IPS-NIHi7 (cell line): ENCODE data around the gene ADGRD1.
"Not testable (repeated sequence)": the region's sequence is repeated elsewhere in the genome, so short reads cannot be mapped to it uniquely, and the experiment has no call there.

Source experiments
- DNase-seq: peaks from one replicate; pipeline ENCODE4 v3.0.0; 2012; ENCODE audit warnings: mixed read lengths; ENCODE audit errors: extremely low spot score

ADGRD1 gene

GRCh38 chr12:130937546-130937945 lies 16.2 kb upstream of the ADGRD1 start:
- not testable (repeated sequence) for DNase-seq

GRCh38 chr12:130938186-130938585 lies 15.5 kb upstream of the ADGRD1 start:
- DNase-seq = no peak

- no peak for DNase-seq
Observed at GRCh38 chr12:130944878-130945277, 8.8 kb upstream of the ADGRD1 start.

DNA sequence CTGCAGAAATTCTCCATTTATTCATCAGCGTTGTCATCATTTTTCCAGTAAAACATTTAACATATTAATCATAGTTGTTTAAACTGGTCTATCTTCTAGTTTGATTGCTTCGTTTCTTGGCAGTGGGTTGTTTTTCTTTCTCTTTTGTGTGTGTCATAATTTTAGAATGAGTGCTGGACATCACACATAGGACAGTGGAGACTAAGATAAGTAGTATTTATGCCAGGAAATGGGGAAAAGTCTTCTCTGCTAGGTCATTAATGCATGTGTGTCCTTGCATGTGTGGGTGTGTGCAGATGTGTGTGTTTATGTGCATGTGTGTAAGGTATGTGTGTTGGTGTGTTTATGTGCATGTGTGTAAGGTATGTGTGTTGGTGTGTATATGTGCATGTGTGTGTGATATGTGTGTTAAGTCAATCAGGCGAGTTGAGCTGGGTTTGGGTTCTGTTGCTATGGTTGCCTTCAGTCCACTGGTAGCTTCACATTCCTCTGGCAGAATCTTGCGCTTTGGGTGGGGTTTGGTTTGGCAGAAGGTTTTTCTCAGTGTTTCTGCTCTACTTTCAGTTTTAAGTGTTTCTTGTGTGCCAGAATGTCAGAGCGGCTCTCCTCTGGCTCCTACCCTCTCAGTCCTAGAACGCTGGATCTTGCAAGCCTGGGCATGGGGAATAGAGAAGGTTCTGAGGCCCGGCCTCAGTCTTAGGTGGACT lies 7.8 kb upstream of the ADGRD1 start:
- no peak for DNase-seq

DNA sequence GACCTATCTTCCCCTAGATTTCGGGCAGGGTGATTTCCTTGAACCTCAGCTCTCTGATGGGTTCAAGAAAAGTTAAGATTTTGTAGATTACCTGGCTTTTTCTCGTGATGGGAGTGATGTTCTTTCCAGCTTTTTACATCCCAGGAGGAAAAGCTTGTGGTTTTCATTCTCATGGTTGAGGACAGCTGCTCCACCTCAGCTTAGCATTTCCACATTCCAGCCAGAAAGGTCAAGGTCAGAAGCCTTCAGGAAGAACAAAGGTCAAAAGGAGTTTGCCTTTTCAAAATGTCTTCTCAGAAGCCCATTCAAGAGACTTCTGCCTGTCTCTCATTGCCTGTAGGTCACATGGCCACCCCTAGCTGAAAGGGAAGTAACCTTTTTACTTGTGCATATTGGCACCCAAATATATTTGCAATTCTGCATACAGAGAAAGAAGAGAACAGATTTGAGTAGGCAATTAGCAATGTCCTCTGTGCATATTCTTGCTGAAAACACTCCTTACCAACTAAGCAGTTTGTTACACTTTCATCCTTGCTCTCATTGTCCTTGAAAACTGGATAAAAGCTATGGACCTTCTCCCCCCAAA lies 6.6 kb upstream of the ADGRD1 start:
- DNase-seq = no peak

- no peak for DNase-seq
Observed at GRCh38 chr12:130948136-130948535, 5.6 kb upstream of the ADGRD1 start.

GRCh38 chr12:130948751-130949150 lies 5.0 kb upstream of the ADGRD1 start:
- no peak for DNase-seq

DNA sequence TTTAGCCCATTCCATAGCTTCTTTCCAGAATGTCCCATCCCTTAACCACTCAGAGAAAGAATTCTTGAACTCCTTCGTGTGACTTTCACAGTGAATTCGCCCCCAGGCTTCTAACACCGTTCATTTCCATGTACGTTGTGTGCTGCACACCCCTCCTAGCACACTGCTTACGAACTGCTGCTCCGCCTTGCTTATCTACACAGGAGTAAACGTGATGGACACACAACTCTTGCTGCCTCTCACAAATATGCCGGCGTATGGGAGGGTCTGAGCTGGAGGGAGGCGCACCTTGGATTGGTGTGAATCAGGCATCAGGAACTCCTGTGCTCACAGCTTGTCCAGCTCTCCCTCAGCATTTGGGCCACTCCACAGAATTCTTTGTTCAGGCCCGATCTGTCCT lies 3.9 kb upstream of the ADGRD1 start:
- no peak for DNase-seq

DNA sequence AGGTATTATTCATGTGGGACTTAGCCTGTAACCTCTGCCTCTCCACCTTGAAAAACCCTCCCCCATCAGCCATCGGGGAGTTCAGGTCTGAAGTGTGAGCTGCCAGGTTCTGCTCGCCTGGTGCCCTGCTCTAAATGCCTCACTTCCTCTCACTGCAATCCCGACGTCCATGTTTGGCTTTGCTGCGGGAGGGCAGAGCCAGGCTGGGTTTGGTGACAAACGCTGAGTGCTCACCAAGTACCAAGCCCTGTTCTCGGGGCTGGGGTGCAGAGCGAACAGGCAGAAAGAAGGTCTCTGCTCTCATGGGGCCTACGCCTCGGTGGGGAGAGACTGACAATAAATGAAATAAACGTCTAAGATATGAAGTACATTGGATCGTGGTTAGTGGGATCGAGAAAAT lies 2.1 kb upstream of the ADGRD1 start:
- no peak for DNase-seq

DNA sequence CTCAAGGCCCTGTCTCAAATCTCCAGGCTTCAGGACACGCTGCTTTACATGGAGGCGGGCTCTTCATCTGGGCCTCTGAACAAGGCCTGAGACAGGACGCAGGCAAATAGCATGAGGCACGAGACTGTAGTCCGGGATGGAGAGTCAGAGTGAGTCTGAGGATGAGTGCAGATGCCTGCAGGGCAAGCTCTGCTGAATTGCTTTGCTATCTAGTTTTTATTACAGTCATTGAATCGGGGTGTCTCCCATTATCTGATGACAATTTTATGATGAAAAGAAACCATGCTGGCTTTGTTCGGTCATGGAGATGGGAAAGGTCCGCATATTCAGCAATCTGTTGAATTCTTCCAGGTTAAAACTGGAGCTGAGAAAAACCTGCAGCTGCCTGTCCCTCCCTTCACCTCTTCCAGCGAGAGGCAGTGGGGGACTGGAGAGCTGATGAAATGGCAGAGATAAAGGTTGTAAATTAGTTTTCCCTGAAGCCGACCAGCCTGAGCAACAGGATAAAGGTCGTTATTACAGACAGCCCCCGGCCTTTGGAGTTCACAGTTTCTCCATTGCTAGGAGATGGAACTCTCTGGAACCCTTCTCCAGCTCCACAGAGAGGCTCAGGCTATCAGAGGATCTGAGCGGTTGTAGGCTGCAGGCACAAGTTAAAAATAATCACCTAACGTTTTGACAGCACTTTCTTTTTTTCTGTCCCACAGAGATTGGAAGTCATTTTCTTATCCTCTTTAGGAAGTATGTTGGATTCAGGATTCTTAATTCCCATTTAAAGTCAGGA lies 1.3 kb upstream of the ADGRD1 start:
- DNase-seq = peak; percentile 32

DNA sequence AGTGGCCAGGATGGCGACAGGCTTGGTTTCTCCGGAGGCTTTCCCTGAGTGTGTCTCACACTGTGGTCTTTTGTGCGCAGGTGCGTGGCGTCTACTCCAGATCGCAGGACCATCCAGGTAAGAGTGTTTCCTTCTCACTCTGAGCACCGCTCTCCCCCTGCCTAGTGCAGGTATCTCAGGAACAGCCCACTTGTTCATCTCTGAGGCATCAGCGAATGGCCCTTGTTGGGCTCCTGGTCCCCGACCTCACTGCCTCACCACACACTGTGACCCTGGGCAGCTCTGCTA lies 781 bp downstream of the ADGRD1 start:
- no peak for DNase-seq

- DNase-seq = no peak
Observed at GRCh38 chr12:130955238-130955816, 1.6 kb downstream of the ADGRD1 start.

- no peak for DNase-seq
Observed at GRCh38 chr12:130956009-130956408, 2.3 kb downstream of the ADGRD1 start.

DNA sequence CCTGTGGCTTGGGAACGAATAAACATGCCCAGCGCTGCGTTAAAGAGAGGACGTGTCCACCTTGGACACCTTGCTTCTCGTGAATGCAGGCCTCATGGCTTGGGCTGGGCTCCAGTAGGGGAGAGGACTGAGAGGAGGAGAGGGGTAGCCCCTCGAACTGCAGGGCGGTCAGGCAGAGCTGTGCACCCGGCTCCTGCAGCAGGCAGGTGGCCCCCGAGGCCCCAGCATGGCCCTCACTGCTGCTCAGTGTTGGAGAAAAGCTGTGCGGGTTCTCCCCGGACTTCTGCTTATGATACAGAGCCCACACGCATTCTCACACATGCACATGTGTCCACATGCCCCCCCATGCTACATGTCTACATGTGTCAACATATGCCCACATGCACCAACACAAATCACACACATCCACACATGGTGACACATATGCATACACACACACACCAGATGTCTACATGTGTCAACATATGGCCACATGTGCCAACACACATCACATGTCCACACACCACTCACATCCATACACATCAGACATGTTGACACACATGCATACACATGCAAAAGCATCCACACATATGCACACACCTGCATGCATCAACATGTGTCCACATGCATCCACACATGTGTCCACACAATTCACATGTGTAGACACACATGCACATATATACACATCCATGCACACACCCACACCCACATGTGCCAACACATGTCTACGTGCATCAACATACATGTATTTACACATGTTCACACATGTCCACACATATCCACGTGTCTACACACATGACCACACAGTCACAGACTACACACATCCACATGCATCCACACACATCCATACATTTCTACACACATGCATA lies 3.0 kb downstream of the ADGRD1 start:
- DNase-seq = no peak

DNA sequence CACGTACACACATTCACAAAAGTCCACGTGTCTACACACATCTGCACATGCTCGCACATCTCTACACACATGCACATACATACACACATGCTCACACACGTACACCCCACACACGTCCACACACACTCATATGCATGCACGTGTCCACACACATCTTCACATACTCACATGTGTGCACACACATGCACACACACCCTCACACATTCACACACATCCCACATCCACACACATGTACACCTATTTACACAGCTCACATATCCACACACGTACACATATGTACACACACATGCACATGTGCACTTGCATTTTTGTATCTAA lies 3.6 kb downstream of the ADGRD1 start:
- DNase-seq = no peak

GRCh38 chr12:130958557-130959140 lies 4.9 kb downstream of the ADGRD1 start:
- DNase-seq = no peak

GRCh38 chr12:130959632-130960031 lies 5.9 kb downstream of the ADGRD1 start:
- DNase-seq = no peak

DNA sequence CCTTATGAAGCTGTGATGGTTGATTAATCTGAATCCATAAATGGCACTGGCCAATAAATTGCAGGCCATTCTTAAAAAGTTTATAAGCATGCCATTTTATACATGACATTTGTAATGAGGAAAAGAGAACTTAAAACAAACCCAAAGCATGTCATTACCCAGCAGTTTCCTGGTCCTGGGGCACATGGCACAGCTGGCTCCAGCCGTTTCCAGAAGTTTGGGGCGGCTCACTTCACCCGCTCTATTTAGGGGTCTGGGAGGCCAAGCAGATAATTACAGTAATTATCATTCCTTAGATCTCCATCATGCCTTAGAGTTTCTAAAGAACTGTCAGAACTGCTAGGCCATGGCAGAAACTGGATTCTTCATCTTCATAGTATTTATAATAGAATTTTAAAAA lies 6.4 kb downstream of the ADGRD1 start:
- no peak for DNase-seq

DNA sequence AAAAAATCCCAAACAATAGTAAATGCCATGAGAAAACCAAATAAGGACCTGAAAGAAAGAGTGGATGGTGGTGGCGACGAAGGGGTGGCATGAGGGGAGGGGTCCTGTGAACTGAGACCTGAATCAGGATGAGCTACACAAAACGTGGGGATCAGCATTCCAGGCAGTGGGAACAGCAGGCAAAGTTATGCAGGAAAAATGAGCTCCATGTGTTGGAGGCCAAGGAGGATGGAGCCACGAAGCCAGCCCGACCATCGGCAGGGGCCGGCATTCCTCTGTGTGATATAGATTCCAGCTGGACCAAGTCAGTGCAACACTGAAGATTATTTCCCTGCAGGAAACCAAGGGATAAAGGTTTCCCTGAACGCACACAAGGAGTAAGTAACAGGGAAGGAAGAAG lies 7.1 kb downstream of the ADGRD1 start:
- DNase-seq = no peak

GRCh38 chr12:130961921-130962451 lies 8.3 kb downstream of the ADGRD1 start:
- DNase-seq = no peak

GRCh38 chr12:130965214-130965613 lies 11.5 kb downstream of the ADGRD1 start:
- DNase-seq = no peak
